GM12878 (cell line): Measurements from ENCODE around the gene ARIH2. TPM values are rescaled to one million over a fixed set of nuclear protein-coding genes. Genes with fewer than 3 reads are reported as not detected.

Experiments
- ATAC-seq: fragments of 200-7000 bp; cut with Tn5 transposase; 3 replicates; pipeline ENCODE4 v1.9.1; 2020; ENCODE audit warnings: mild to moderate bottlenecking, moderate library complexity
- BruUV-seq: library from RNA; stranded (reverse); fragments of 400-500 nt; replicated peaks from 2 replicates; lab custom pipeline; 2021; lab: Mats Ljungman, UMichigan
- CTCF ChIA-PET: fragments of 300-600 bp; sonication (Branson Sonifier 250); formaldehyde crosslinking; extraction: SDS; loops from one replicate; lab custom pipeline; 2021; ENCODE audit warnings: inconsistent platforms; lab: Yijun Ruan, JAX
- POLR2A ChIA-PET: fragments of 350-600 bp; formaldehyde crosslinking; extraction: SDS; loops from one replicate; lab custom pipeline; 2021; ENCODE audit warnings: inconsistent platforms; lab: Charles Lee
- RAD21 ChIA-PET: fragments of 300-600 bp; sonication (Branson Sonifier 250); formaldehyde crosslinking; loops from one replicate; lab custom pipeline; 2023; ENCODE audit warnings: antibody characterized with exemption; ENCODE audit not compliant: unreplicated experiment; lab: Charles Lee
- SMC1A ChIA-PET: fragments of 300-600 bp; sonication (Branson Sonifier 250); formaldehyde crosslinking; loops from one replicate; lab custom pipeline; 2023; ENCODE audit not compliant: unreplicated experiment, uncharacterized antibody; lab: Charles Lee
- DNase-seq: peaks from one replicate; pipeline ENCODE4 v3.0.0-alpha.2; 2011; ENCODE audit warnings: low read depth, low spot score
- FAIRE-seq: peaks from 3 replicates; lab custom pipeline; 2011; peaks lifted over from hg19 to GRCh38; lab: Jason Lieb, UNC
- H2AFZ ChIP-seq: 2 replicates; pipeline ENCODE4 v1.6.0; 2011; ENCODE audit warnings: low read depth, low read length, control low read depth; ENCODE audit not compliant: control insufficient read depth
- H3K27ac ChIP-seq: 2 replicates; pipeline ENCODE4 v1.5.1; 2011; ENCODE audit warnings: control low read depth; ENCODE audit not compliant: control insufficient read depth, insufficient read depth
- H3K27me3 ChIP-seq, 2 experiments: replicated peaks in 1 of 2; 2 replicates each; pipeline versions ENCODE4 v1.6.0 to v1.6.1; 2011; ENCODE audit warnings: low read length in 1 of 2; ENCODE audit not compliant: control insufficient read depth in 2 of 2, insufficient read depth in 2 of 2
- H3K36me3 ChIP-seq, 2 experiments: 2 replicates each; pipeline ENCODE4 v1.5.1; 2011; ENCODE audit warnings: low read length in 1 of 2; ENCODE audit not compliant: control insufficient read depth in 2 of 2, insufficient read depth in 2 of 2
- H3K4me1 ChIP-seq: 2 replicates; pipeline ENCODE4 v1.6.1; 2011; ENCODE audit warnings: mild to moderate bottlenecking, low read length, moderate library complexity, mixed read lengths; ENCODE audit not compliant: control insufficient read depth, insufficient read depth
- H3K4me2 ChIP-seq: 2 replicates; pipeline ENCODE4 v1.6.0; 2011; ENCODE audit warnings: control low read depth; ENCODE audit not compliant: control insufficient read depth, insufficient read depth
- H3K4me3 ChIP-seq: fragments of 200-600 bp; sonication (generic); 2 replicates; pipeline ENCODE4 v1.5.1; 2016
- H3K79me2 ChIP-seq: 2 replicates; pipeline ENCODE4 v1.6.0; 2011; ENCODE audit warnings: low read length; ENCODE audit not compliant: control insufficient read depth, insufficient read depth
- H3K9ac ChIP-seq: 2 replicates; pipeline ENCODE4 v1.8.0; 2011; ENCODE audit warnings: low read length, control low read depth, mixed read lengths; ENCODE audit not compliant: control insufficient read depth, insufficient read depth
- H3K9me3 ChIP-seq: replicated peaks from 3 replicates; pipeline ENCODE4 v1.5.1; 2011; ENCODE audit warnings: mild to moderate bottlenecking, low read length; ENCODE audit not compliant: control insufficient read depth, insufficient read depth
- H4K20me1 ChIP-seq: 2 replicates; pipeline ENCODE4 v1.6.0; 2011; ENCODE audit not compliant: control insufficient read depth, insufficient read depth
- IRF4 ChIP-seq: IDR thresholded peaks from 2 replicates; pipeline ENCODE4 v1.6.1; 2011; ENCODE audit warnings: low read depth, low read length
- MYB ChIP-seq: fragments of 150-350 bp; IDR thresholded peaks from 2 replicates; pipeline ENCODE4 v1.6.1; 2014; ENCODE audit warnings: mild to moderate bottlenecking, low read depth, low read length, borderline replicate concordance
- TCF12 ChIP-seq: IDR thresholded peaks from 2 replicates; pipeline ENCODE4 v1.6.1; 2011; ENCODE audit warnings: low read depth, mild to moderate bottlenecking, low read length
- TCF3 ChIP-seq: IDR thresholded peaks from 2 replicates; pipeline ENCODE4 v1.6.1; 2012; ENCODE audit warnings: low read depth, mild to moderate bottlenecking, low read length, borderline replicate concordance; ENCODE audit not compliant: insufficient read depth
- WGBS: methylation state at CpG from one replicate; pipeline ENCODE4 v1.1.6; 2016; ENCODE audit warnings: low lambda C conversion rate; ENCODE audit not compliant: insufficient replicate concordance, insufficient coverage; ENCODE audit errors: missing lambda C conversion rate; 5-methylcytosine and 5-hydroxymethylcytosine counted together
- in situ Hi-C: fragments of 300-500 bp; cut with MboI; formaldehyde crosslinking; loops from 9 replicates; pipeline ENCODE4 v1.14.3; 2018; ENCODE audit warnings: mixed read lengths
- intact Hi-C: fragments of 100-400 bp; cut with micrococcal nuclease; formaldehyde crosslinking; loops from one replicate; pipeline ENCODE4 v1.14.2; 2022; ENCODE audit not compliant: unreplicated experiment
- polyA plus RNA-seq, 11 experiments: library from polyadenylated mRNA; depleted of rRNA in 4 of 11; unstranded in 6 of 11; stranded (reverse) in 5 of 11; fragments of >200 nt; fragmentation: Nextera tagmentation in 4 of 11; fragmentation: Illumina TruSeq in 1 of 11; extraction: Ambion mirVana in 4 of 11; extraction: Trizol in 1 of 11; gene quantifications; 1 replicate in 1 of 11; 2 replicates in 10 of 11; pipeline versions ENCODE4 v1.2.1 to v1.2.3, GENCODE V29; 2011 to 2016; ENCODE audit warnings: inconsistent platforms in 2 of 11, missing spikeins in 2 of 11, low read depth in 1 of 11
- total RNA-seq, 4 experiments: library from RNA; depleted of rRNA in 3 of 4; stranded (reverse); fragments of >200 nt in 3 of 4; fragmentation: Illumina TruSeq in 1 of 4; extraction: Trizol in 1 of 4; gene quantifications; 2 replicates each; pipeline versions ENCODE4 v1.2.1 to v1.2.3, GENCODE V29; 2013 to 2021
- TF ChIP-seq, protein P1 (sequence below): fragments of 450-650 bp; formaldehyde crosslinking; IDR thresholded peaks from 2 replicates; pipeline ENCODE4 v1.4.0; 2020; ENCODE audit warnings: mild to moderate bottlenecking, moderate library complexity
- TF ChIP-seq, protein P2 (sequence below): fragments of 450-650 bp; IDR thresholded peaks from 2 replicates; pipeline ENCODE4 v1.6.1; 2014; ENCODE audit warnings: mild to moderate bottlenecking

Gene ARIH2
- total and polyA plus RNA-seq, 10 of the 15 experiments (the other 5 are each of a cell fraction or from before 2014, with no cell fraction given), result 18.7 to 74.7 (median 63.7) TPM

DNA sequence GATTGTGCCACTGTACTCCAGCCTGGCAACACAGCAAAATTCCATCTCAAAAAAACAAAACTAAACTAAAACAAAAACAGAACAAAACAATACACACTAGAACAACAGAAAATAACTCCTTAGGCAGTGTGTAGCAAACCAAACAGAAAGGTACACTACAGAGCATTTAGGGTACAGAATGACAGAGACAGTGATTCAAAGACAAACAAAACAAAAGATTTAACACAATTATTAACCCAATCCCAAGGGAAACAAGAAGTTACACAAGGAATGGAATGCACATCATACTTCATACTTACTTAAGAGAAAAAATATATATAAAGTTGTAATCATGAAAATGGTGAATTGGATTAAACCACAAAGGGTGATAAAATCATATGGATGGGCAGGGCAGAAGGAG lies 32.9 kb upstream of the ARIH2 start:
- no peak overlapping the region for H2AFZ ChIP-seq
- FAIRE-seq, result no peak
- H3K4me2 ChIP-seq, result no peak overlapping the region
- POLR2A ChIA-PET, result no interaction called here
- no peaks in the 10 kb centered on the region for H3K79me2 ChIP-seq
- H3K9ac ChIP-seq, result no peak overlapping the region
- DNase-seq, result no peak
- H3K36me3 ChIP-seq, result no peaks in the 10 kb centered on the region
- no peak for TF ChIP-seq MYB
- TF ChIP-seq, protein P1, sequence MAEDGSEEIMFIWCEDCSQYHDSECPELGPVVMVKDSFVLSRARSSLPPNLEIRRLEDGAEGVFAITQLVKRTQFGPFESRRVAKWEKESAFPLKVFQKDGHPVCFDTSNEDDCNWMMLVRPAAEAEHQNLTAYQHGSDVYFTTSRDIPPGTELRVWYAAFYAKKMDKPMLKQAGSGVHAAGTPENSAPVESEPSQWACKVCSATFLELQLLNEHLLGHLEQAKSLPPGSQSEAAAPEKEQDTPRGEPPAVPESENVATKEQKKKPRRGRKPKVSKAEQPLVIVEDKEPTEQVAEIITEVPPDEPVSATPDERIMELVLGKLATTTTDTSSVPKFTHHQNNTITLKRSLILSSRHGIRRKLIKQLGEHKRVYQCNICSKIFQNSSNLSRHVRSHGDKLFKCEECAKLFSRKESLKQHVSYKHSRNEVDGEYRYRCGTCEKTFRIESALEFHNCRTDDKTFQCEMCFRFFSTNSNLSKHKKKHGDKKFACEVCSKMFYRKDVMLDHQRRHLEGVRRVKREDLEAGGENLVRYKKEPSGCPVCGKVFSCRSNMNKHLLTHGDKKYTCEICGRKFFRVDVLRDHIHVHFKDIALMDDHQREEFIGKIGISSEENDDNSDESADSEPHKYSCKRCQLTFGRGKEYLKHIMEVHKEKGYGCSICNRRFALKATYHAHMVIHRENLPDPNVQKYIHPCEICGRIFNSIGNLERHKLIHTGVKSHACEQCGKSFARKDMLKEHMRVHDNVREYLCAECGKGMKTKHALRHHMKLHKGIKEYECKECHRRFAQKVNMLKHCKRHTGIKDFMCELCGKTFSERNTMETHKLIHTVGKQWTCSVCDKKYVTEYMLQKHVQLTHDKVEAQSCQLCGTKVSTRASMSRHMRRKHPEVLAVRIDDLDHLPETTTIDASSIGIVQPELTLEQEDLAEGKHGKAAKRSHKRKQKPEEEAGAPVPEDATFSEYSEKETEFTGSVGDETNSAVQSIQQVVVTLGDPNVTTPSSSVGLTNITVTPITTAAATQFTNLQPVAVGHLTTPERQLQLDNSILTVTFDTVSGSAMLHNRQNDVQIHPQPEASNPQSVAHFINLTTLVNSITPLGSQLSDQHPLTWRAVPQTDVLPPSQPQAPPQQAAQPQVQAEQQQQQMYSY (CRISPR knock-in tag), result no peak
- H3K4me3 ChIP-seq, result no peak overlapping the region
- no peaks in the 10 kb centered on the region for H3K9me3 ChIP-seq
- SMC1A ChIA-PET, result interaction anchor here (1.2 kb wide), 1 partner anchor 34 kb away, joined by 3 read pairs; no protein-coding TSS in a partner anchor
- intact Hi-C loops, result no loop called here
- in situ Hi-C loops, result no loop called here
- no peak for ATAC-seq
- no peaks in the 10 kb centered on the region for H3K4me1 ChIP-seq
- no peak overlapping the region for H3K27ac ChIP-seq
- RAD21 ChIA-PET, result no interaction called here
- H4K20me1 ChIP-seq, result no peaks in the 10 kb centered on the region
- no peaks in the 10 kb centered on the region for H3K27me3 ChIP-seq
- BruUV-seq, result no TSS peak
- CTCF ChIA-PET, result no interaction called here

DNA sequence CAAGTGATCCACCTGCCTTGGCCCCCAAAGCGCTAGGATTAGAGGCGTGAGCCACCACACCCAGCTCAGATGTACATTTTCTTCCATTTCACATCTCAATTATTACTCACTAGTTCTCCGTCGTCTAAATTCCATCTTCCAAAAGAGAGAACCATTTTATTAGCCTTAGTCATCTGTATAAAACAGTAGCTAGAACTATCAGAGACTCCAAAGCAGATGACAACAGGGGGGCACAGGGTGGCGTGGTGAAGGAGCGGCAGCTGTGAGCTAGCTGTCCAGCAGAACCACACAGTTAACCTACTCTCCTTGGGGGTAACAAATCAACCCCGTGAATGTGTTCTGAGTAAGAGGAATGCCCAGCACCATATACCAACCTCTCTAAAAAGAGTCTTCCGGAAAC lies 27.0 kb upstream of the ARIH2 start:
- no peak for ATAC-seq
- intact Hi-C loops, result no loop called here
- in situ Hi-C loops, result no loop called here
- SMC1A ChIA-PET, result no interaction called here
- no peaks in the 10 kb centered on the region for H3K79me2 ChIP-seq
- no peaks in the 10 kb centered on the region for H3K36me3 ChIP-seq
- TF ChIP-seq IRF4, result no peak
- TF ChIP-seq, protein P2, sequence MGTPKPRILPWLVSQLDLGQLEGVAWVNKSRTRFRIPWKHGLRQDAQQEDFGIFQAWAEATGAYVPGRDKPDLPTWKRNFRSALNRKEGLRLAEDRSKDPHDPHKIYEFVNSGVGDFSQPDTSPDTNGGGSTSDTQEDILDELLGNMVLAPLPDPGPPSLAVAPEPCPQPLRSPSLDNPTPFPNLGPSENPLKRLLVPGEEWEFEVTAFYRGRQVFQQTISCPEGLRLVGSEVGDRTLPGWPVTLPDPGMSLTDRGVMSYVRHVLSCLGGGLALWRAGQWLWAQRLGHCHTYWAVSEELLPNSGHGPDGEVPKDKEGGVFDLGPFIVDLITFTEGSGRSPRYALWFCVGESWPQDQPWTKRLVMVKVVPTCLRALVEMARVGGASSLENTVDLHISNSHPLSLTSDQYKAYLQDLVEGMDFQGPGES, result no peak
- TF ChIP-seq TCF3, result no peak
- no peak for TF ChIP-seq TCF12
- POLR2A ChIA-PET, result no interaction called here
- BruUV-seq, result no TSS peak
- H3K4me2 ChIP-seq, result no peak overlapping the region
- no peak overlapping the region for H3K27ac ChIP-seq
- 0 out of 2 replicates have a peak, but pooled peaks cover under 1% of the 10 kb centered on the region for H3K4me1 ChIP-seq
- H3K9ac ChIP-seq, result no peak overlapping the region
- H4K20me1 ChIP-seq, result no peaks in the 10 kb centered on the region
- CTCF ChIA-PET, result no interaction called here
- H3K4me3 ChIP-seq, result no peak overlapping the region
- no peaks in the 10 kb centered on the region for H3K9me3 ChIP-seq
- RAD21 ChIA-PET, result no interaction called here
- 98% methylated on average over 8 of the region's 8 CpGs for WGBS
- no peak overlapping the region for H2AFZ ChIP-seq
- no peaks in the 10 kb centered on the region for H3K27me3 ChIP-seq
- FAIRE-seq, result no peak
- DNase-seq, result no peak
